ENCODE results near the gene FRY.

Gene FRY

GRCh38 chr13:32039528-32039927, 8.0 kb downstream of the FRY start:
- in situ Hi-C loops (cut with HindIII; ENCODE audit: low pct_ligation_motif_present, low sequenced_read_pairs), result no loop called here
- no peaks in the 10 kb centered on the region for H3K27me3 ChIP-seq (replicated peaks)

GRCh38 chr13:32040052-32040642, 8.6 kb downstream of the FRY start:
- in situ Hi-C loops (cut with HindIII; ENCODE audit: low pct_ligation_motif_present, low sequenced_read_pairs), result no loop called here
- TF ChIP-seq CTCF (IDR thresholded peaks at IDR 0.05; ENCODE audit: low read depth, low read length, missing control alignments), result no peak

More at GRCh38 chr13:32039528-32039927, 8.0 kb downstream of the FRY start:
- no peak overlapping the region for H3K27ac ChIP-seq
- no peak for TF ChIP-seq CTCF (IDR thresholded peaks at IDR 0.05; ENCODE audit: low read depth, low read length, missing control alignments)
- H3K36me3 ChIP-seq (replicated peaks), result no peaks in the 10 kb centered on the region
- no peak overlapping the region for H3K4me3 ChIP-seq (ENCODE audit: low read depth, low read length)
- no peak for DNase-seq

GRCh38 chr13:32040689-32041088, 9.1 kb downstream of the FRY start:
- Histone ChIP-seq H3K27me3 (replicated peaks) (no peaks in the 10 kb centered on the region), H3K4me3 (ENCODE audit: low read depth, low read length) (no peak overlapping the region), H3K27ac (no peak overlapping the region), H3K36me3 (replicated peaks) (no peaks in the 10 kb centered on the region)
- in situ Hi-C loops (cut with HindIII; ENCODE audit: low pct_ligation_motif_present, low sequenced_read_pairs), result no loop called here
- no peak for DNase-seq
- TF ChIP-seq CTCF (IDR thresholded peaks at IDR 0.05; ENCODE audit: low read depth, low read length, missing control alignments), result no peak

More at GRCh38 chr13:32040052-32040642, 8.6 kb downstream of the FRY start:
- no peak for DNase-seq
- no peak overlapping the region for H3K27ac ChIP-seq
- no peaks in the 10 kb centered on the region for H3K36me3 ChIP-seq (replicated peaks)
- H3K27me3 ChIP-seq (replicated peaks), result no peaks in the 10 kb centered on the region
- no peak overlapping the region for H3K4me3 ChIP-seq (ENCODE audit: low read depth, low read length)

GRCh38 chr13:32041429-32041828, 9.9 kb downstream of the FRY start:
- no peaks in the 10 kb centered on the region for H3K27me3 ChIP-seq (replicated peaks)
- no peak for TF ChIP-seq CTCF (IDR thresholded peaks at IDR 0.05; ENCODE audit: low read depth, low read length, missing control alignments)
- in situ Hi-C loops (cut with HindIII; ENCODE audit: low pct_ligation_motif_present, low sequenced_read_pairs), result no loop called here
- no peak overlapping the region for H3K27ac ChIP-seq
- no peak for DNase-seq
- H3K4me3 ChIP-seq (ENCODE audit: low read depth, low read length), result no peak overlapping the region
- no peaks in the 10 kb centered on the region for H3K36me3 ChIP-seq (replicated peaks)

GRCh38 chr13:32042551-32042950, 11.0 kb downstream of the FRY start:
- Histone ChIP-seq H3K27ac (no peak overlapping the region), H3K4me3 (ENCODE audit: low read depth, low read length) (no peak overlapping the region)
- no peak for DNase-seq

More at GRCh38 chr13:32042551-32042950, 11.0 kb downstream of the FRY start:
- H3K36me3 ChIP-seq (replicated peaks), result no peaks in the 10 kb centered on the region
- no peak for TF ChIP-seq CTCF (IDR thresholded peaks at IDR 0.05; ENCODE audit: low read depth, low read length, missing control alignments)
- in situ Hi-C loops (cut with HindIII; ENCODE audit: low pct_ligation_motif_present, low sequenced_read_pairs), result no loop called here
- H3K27me3 ChIP-seq (replicated peaks), result no peaks in the 10 kb centered on the region
